Nephron (organoid): ENCODE results near the gene APOA4.
"Not testable (repeated sequence)": the region's sequence is repeated elsewhere in the genome, so short reads cannot be mapped to it uniquely, and the experiment has no call there.

Experiments used
- H3K27ac Mint-ChIP-seq, 3 experiments: 2 replicates each; pipeline ENCODE4 v1.8.0; 2020; ENCODE audit warnings: mixed read lengths in 3 of 3, mild to moderate bottlenecking in 2 of 3, moderate library complexity in 1 of 3
- H3K27me3 Mint-ChIP-seq: 2 replicates; pipeline ENCODE4 v1.8.0; 2021; ENCODE audit warnings: low read depth, mild to moderate bottlenecking, moderate library complexity, mixed read lengths
- H3K36me3 Mint-ChIP-seq: 2 replicates; pipeline ENCODE4 v1.8.0; 2020; ENCODE audit warnings: low read depth, mixed read lengths
- H3K4me1 Mint-ChIP-seq: 2 replicates; pipeline ENCODE4 v1.8.0; 2020; ENCODE audit warnings: mixed read lengths
- H3K4me3 Mint-ChIP-seq, 3 experiments: 2 replicates each; pipeline ENCODE4 v1.8.0; 2020; ENCODE audit warnings: mild to moderate bottlenecking in 3 of 3, mixed read lengths in 3 of 3, moderate library complexity in 2 of 3
- H3K9me3 Mint-ChIP-seq: 2 replicates; pipeline ENCODE4 v1.8.0; 2020; ENCODE audit warnings: mixed read lengths
- TF ChIP-seq, protein P1 (sequence below), 3 experiments: fragments of 200-600 bp; sonication (generic); IDR thresholded peaks; one replicate each; pipeline ENCODE4 v1.5.0; 2021; ENCODE audit warnings: antibody characterized with exemption in 3 of 3; ENCODE audit not compliant: unreplicated experiment in 3 of 3

Gene APOA4

DNA sequence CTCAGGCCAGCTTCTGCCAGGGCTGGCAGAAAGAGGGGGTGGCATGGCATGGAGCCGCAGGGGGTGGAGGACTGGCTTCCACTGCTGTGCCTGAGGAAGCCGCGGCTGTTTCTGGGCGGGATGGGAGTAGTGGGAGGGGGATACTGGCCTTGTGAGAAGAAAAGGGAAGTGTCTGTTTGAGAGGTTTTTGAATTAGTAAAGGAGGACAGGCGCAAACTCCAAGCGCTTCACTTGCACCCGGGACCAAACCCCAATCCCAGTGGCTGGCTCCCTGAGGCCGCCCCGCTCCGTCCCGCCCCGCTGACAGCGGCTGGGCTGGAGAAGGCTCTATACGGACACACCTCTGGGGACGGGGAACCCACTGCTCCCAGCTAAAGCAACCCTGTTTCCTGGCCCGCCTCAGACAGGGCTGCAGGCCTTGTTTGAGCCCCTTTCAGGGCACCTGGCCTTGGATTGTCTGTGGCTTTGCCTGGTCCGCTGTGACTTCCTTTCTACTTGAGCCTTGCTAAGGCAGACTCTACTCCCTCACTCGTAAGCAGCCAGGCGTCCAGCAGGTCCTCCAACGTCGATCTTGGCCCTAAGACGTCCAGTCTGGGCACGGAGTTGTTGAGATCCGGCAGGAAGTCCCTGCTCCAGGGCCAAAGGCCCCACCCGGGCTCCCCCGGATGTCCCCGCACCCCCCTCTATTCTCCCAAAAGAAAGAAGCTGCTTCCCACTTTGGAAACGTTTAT is 12.1 kb upstream of the APOA4 start:
- no peaks in the 10 kb centered on the region for H3K36me3 Mint-ChIP-seq
- H3K4me3 Mint-ChIP-seq, result peak overlapping the region; percentile 61 to 74 (median 74)
- peaks cover 11% of the 10 kb centered on the region for H3K27me3 Mint-ChIP-seq
- peak overlapping the region; percentile 81 to 87 (median 82) for H3K27ac Mint-ChIP-seq
- peaks cover 21% of the 10 kb centered on the region for H3K4me1 Mint-ChIP-seq
- no peaks in the 10 kb centered on the region for H3K9me3 Mint-ChIP-seq
- TF ChIP-seq, protein P1, sequence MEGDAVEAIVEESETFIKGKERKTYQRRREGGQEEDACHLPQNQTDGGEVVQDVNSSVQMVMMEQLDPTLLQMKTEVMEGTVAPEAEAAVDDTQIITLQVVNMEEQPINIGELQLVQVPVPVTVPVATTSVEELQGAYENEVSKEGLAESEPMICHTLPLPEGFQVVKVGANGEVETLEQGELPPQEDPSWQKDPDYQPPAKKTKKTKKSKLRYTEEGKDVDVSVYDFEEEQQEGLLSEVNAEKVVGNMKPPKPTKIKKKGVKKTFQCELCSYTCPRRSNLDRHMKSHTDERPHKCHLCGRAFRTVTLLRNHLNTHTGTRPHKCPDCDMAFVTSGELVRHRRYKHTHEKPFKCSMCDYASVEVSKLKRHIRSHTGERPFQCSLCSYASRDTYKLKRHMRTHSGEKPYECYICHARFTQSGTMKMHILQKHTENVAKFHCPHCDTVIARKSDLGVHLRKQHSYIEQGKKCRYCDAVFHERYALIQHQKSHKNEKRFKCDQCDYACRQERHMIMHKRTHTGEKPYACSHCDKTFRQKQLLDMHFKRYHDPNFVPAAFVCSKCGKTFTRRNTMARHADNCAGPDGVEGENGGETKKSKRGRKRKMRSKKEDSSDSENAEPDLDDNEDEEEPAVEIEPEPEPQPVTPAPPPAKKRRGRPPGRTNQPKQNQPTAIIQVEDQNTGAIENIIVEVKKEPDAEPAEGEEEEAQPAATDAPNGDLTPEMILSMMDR (IDR thresholded peaks at IDR 0.05; ENCODE audit: unreplicated experiment in 3 of 3), result no peak

DNA sequence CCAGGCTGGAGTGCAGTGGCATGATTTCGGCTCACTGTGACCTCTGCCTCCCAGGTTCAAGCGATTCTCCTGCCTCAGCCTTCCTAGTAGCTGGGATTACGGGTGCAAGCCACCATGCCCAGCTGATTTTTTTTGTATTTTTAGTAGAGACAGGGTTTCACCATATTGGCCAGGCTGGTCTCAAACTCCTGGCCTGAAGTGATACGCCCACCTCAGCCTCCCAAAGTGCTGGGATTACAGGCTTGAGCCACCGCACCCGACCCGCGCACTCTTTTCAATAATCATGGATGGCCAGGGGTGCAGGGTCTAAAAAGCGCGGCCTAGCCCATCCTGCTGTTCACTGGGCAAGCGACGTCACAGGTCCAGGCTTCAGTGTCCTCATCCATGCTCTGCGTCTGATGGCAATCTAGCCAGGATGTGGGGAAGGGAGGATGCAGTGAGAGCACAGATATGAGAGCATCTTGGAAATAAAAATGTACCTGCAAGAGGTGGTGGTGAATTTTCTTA is 11.5 kb upstream of the APOA4 start:
- not testable (repeated sequence) for H3K36me3 Mint-ChIP-seq, H3K9me3 Mint-ChIP-seq
- peaks cover 18% of the 10 kb centered on the region for H3K4me1 Mint-ChIP-seq
- peak overlapping the region; percentile 6 to 68 (median 10) for H3K4me3 Mint-ChIP-seq
- peaks cover 11% of the 10 kb centered on the region for H3K27me3 Mint-ChIP-seq
- H3K27ac Mint-ChIP-seq, result peak overlapping the region in 2 of 3 experiments; percentile 32 to 82

DNA sequence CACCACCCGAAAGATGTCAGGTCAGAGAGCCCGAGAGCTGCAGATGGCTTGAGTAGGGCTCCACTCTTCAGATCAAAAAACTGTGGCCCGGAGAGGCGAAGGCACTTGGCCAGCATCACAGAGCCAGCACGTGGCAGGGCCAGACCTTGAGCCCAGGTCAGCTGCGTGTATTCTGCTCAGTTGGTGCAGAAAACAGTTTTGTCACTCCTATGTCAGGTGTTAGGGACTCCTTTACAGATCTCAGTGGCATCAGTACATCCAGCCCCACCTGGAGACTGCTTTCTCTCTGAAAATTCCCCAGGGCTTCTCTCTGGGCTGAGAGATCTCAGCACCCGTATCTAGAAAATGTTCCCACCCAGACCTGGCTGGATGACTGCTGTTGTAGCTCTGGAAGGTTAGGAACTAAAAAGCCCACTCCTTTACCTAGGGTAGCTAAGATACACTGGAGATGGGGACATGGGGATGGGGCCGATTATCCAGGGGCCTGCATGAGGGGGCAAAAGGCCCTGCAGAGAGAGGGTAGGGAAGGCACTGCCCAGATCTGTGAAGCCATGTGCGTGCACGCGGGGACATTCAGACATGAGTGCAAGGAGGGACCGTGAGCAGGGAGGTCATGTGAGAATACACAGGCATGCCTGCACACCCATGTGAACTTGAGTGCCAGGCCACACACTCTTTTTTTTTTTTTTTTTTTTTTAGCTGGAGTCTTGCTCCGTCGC is 10.9 kb upstream of the APOA4 start:
- Mint-ChIP-seq H3K4me3 (peak overlapping the region in 2 of 3 experiments; percentile 19 to 52), H3K4me1 (peaks cover 14% of the 10 kb centered on the region), H3K27me3 (peaks cover 11% of the 10 kb centered on the region), H3K9me3 (no peaks in the 10 kb centered on the region), H3K27ac (peak overlapping the region in 2 of 3 experiments; percentile 35 to 69), H3K36me3 (no peaks in the 10 kb centered on the region)
- TF ChIP-seq, protein P1 (IDR thresholded peaks at IDR 0.05; ENCODE audit: unreplicated experiment in 3 of 3), result no peak

DNA sequence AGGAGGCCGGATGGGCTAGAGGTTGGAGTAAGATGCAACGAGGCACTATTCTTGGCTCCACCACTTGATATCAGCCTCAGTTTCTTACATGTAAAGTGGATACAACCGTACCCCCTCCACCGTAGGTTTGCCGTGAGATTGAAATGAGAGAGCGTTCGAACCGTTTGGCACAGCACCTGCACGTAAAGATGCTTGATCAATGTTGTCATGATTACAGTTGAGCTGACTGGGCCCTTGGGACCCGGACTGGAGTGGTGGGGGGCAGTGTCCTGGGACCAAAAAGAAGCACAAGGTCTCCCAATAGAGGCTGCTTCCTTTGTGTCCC is 10.3 kb upstream of the APOA4 start:
- TF ChIP-seq, protein P1 (IDR thresholded peaks at IDR 0.05; ENCODE audit: unreplicated experiment in 3 of 3), result no peak
- Mint-ChIP-seq H3K4me3 (no peak overlapping the region), H3K9me3 (no peaks in the 10 kb centered on the region), H3K27ac (no peak overlapping the region), H3K27me3 (peaks cover 11% of the 10 kb centered on the region), H3K4me1 (peaks cover 14% of the 10 kb centered on the region), H3K36me3 (no peaks in the 10 kb centered on the region)

DNA sequence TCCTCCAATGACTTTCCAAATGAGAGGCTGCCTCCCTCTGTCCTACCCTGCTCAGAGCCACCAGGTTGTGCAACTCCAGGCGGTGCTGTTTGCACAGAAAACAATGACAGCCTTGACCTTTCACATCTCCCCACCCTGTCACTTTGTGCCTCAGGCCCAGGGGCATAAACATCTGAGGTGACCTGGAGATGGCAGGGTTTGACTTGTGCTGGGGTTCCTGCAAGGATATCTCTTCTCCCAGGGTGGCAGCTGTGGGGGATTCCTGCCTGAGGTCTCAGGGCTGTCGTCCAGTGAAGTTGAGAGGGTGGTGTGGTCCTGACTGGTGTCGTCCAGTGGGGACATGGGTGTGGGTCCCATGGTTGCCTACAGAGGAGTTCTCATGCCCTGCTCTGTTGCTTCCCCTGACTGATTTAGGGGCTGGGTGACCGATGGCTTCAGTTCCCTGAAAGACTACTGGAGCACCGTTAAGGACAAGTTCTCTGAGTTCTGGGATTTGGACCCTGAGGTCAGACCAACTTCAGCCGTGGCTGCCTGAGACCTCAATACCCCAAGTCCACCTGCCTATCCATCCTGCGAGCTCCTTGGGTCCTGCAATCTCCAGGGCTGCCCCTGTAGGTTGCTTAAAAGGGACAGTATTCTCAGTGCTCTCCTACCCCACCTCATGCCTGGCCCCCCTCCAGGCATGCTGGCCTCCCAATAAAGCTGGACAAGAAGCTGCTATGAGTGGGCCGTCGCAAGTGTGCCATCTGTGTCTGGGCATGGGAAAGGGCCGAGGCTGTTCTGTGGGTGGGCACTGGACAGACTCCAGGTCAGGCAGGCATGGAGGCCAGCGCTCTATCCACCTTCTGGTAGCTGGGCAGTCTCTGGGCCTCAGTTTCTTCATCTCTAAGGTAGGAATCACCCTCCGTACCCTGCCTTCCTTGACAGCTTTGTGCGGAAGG is 9.5 kb upstream of the APOA4 start:
- Mint-ChIP-seq H3K27ac (no peak overlapping the region), H3K36me3 (no peaks in the 10 kb centered on the region), H3K4me1 (peaks cover 9% of the 10 kb centered on the region), H3K9me3 (no peaks in the 10 kb centered on the region), H3K27me3 (peaks cover 11% of the 10 kb centered on the region), H3K4me3 (no peak overlapping the region)
- TF ChIP-seq, protein P1 (IDR thresholded peaks at IDR 0.05; ENCODE audit: unreplicated experiment in 3 of 3), result no peak
